Cardiac muscle cell (in vitro differentiated cells and primary cell): Measurements from ENCODE around the gene APBB2. TPM values are rescaled to one million over a fixed set of nuclear protein-coding genes. Genes with fewer than 3 reads are reported as not detected.
"Not testable (repeated sequence)": the region's sequence is repeated elsewhere in the genome, so short reads cannot be mapped to it uniquely, and the experiment has no call there.

Source experiments
- DNase-seq, 2 donors: peaks; one replicate each; pipeline versions ENCODE4 v3.0.0 to v3.0.0-alpha.2; 2010 to 2017; ENCODE audit warnings: low read depth in 1 of 2, low spot score in 1 of 2
- H3K27ac ChIP-seq: fragments of 200-600 bp; sonication (generic); 2 replicates; pipeline ENCODE4 v1.5.1; 2016
- H3K27me3 ChIP-seq: fragments of 200-600 bp; sonication (generic); 2 replicates; pipeline ENCODE4 v1.6.0; 2016; ENCODE audit warnings: control low read depth
- H3K36me3 ChIP-seq: fragments of 200-600 bp; sonication (generic); 2 replicates; pipeline ENCODE4 v1.5.1; 2016; ENCODE audit warnings: control low read depth
- H3K4me1 ChIP-seq: fragments of 200-600 bp; sonication (generic); 2 replicates; pipeline ENCODE4 v1.8.1; 2017; ENCODE audit warnings: low read depth, mild to moderate bottlenecking, mixed run types
- H3K4me3 ChIP-seq: fragments of 200-600 bp; sonication (generic); 2 replicates; pipeline ENCODE4 v1.5.1; 2016; ENCODE audit warnings: mild to moderate bottlenecking
- H3K9me3 ChIP-seq: fragments of 200-600 bp; sonication (generic); 2 replicates; pipeline ENCODE4 v1.5.1; 2017; ENCODE audit warnings: low read depth, mild to moderate bottlenecking, control low read depth
- polyA plus RNA-seq: library from polyadenylated mRNA; unstranded; fragments of >200 nt; fragmentation: Nextera tagmentation; extraction: Ambion mirVana; gene quantifications from 2 replicates; pipeline ENCODE4 v1.2.1, GENCODE V29; 2016
- total RNA-seq: library from RNA; depleted of rRNA; stranded (reverse); fragments of >200 nt; gene quantifications from 2 replicates; pipeline ENCODE4 v1.2.3, GENCODE V29; 2016
- TF ChIP-seq, protein P1 (sequence below): IDR thresholded peaks from 2 replicates; pipeline ENCODE4 v1.5.1; 2012; ENCODE audit warnings: low read depth, mild to moderate bottlenecking, low read length

The APBB2 gene
- total and polyA plus RNA-seq, 2 experiments from 2014 or later = 4.6 to 14.9 TPM

DNA sequence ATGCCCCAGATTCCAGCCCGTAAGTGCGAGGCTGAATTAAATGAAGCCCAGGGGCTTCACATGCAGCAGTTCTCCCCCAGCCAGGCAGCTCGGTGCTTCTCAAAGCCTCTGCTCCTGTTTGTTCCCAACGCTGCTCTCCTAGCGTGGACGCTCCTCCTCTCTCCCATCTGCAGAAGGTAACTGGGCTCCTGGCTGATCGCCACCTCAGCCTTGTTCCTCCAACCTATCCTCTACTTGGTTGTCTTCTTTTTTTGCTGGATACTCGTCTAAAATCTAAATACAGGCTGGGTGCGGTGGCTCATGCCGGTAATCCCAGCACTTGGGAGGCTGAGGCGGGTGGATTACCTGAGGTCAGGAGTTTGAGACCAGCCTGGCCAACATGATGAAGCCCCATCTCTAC, 394.2 kb downstream of the APBB2 start:
- TF ChIP-seq, protein P1, sequence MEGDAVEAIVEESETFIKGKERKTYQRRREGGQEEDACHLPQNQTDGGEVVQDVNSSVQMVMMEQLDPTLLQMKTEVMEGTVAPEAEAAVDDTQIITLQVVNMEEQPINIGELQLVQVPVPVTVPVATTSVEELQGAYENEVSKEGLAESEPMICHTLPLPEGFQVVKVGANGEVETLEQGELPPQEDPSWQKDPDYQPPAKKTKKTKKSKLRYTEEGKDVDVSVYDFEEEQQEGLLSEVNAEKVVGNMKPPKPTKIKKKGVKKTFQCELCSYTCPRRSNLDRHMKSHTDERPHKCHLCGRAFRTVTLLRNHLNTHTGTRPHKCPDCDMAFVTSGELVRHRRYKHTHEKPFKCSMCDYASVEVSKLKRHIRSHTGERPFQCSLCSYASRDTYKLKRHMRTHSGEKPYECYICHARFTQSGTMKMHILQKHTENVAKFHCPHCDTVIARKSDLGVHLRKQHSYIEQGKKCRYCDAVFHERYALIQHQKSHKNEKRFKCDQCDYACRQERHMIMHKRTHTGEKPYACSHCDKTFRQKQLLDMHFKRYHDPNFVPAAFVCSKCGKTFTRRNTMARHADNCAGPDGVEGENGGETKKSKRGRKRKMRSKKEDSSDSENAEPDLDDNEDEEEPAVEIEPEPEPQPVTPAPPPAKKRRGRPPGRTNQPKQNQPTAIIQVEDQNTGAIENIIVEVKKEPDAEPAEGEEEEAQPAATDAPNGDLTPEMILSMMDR = no peak
- no peaks in the 10 kb centered on the region for H3K27me3 ChIP-seq
- H3K36me3 ChIP-seq = peaks cover under 1% of the 10 kb centered on the region
- no peaks in the 10 kb centered on the region for H3K4me1 ChIP-seq
- no peak overlapping the region for H3K4me3 ChIP-seq
- H3K27ac ChIP-seq = no peak overlapping the region
- H3K9me3 ChIP-seq = no peaks in the 10 kb centered on the region
- no peak for DNase-seq

DNA sequence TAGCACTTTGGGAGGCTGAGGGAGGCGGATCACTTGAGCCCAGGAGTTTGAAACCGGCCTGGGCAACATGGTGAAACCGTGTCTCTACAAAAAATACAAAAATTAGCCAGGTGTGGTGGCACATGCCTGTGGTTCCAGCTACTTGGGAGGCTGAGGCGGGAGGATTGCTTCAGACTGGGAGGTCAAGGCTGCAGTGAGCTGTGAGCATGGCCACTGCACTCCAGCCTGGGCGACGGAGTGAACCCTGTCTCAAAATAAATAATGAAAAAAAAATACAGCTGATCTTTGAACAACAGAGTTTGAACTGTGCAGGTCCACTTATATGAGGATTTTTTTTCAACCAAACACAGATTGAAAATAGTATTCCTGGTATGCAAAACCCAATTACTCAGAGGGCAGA, 397.2 kb downstream of the APBB2 start:
- not testable (repeated sequence) for H3K36me3 ChIP-seq, H3K27me3 ChIP-seq, H3K27ac ChIP-seq, H3K4me1 ChIP-seq, DNase-seq, H3K4me3 ChIP-seq, H3K9me3 ChIP-seq

DNA sequence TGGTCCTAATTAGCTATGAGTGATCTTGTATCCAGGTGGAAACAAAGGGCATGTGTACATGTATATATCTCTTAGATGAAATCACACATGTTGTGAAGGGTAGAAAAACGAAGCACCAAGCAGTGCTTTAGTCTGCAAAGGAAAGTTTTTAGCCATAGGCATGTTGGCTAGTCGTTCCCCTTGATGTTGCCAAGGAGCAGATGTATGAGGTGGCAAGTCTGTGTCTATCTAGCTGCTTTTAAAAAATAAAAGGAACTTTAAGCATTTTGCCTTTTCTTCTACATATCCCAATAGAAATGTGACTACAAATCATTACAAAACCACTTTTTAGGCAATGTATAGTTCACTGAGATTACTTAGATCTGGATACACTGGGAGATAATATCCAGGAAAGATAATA, 401.5 kb downstream of the APBB2 start:
- H3K27me3 ChIP-seq = no peaks in the 10 kb centered on the region
- H3K4me3 ChIP-seq = no peak overlapping the region
- TF ChIP-seq, protein P1 = no peak
- no peak overlapping the region for H3K27ac ChIP-seq
- no peaks in the 10 kb centered on the region for H3K9me3 ChIP-seq
- DNase-seq = no peak
- no peaks in the 10 kb centered on the region for H3K4me1 ChIP-seq
- peaks cover 3% of the 10 kb centered on the region for H3K36me3 ChIP-seq

DNA sequence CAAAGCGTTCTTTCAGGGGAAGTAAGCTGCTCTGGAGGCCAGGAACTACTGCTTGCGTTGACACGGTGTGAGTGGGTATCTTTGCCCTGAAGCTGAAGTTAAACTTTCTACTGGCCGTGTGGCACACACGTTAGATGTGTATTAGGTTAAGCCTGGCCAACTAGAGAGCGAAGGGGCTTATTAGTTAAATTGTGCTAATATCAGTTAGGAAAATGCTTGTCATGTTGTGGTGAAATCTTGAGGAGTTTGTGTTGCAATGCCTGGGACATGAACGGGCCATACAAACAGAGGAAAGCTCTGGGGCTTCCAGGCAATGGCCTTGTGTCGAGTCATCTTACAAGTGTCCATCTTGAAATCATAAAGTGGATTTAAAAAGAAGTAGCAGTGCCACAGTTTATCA, 402.0 kb downstream of the APBB2 start:
- Histone ChIP-seq H3K4me1 (no peaks in the 10 kb centered on the region), H3K36me3 (peaks cover 3% of the 10 kb centered on the region), H3K9me3 (no peaks in the 10 kb centered on the region), H3K27ac (no peak overlapping the region), H3K4me3 (no peak overlapping the region), H3K27me3 (no peaks in the 10 kb centered on the region)
- DNase-seq = peak in 1 of 2 donors; percentile 54
- TF ChIP-seq, protein P1 = no peak

DNA sequence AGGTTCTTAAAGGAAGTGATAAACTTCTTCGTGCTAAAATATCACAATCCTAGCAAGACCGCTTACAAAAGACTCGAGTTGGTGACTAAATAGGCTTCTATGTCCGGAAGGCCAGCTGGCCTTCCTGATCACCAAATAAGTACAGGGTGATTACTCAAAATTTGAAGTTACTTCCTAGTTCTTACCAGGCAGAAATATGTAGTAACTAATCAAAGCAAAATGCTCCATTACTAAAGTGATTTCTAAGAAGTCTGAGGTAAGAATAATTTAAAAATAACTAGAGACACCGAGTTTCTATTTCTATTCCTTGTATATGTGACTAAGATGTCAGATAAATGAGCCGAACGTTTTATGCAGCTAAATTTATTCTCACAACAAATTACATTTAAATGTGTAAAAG, 402.4 kb downstream of the APBB2 start:
- H3K4me3 ChIP-seq = no peak overlapping the region
- TF ChIP-seq, protein P1 = no peak
- peak in 1 of 2 donors; percentile 27 for DNase-seq
- H3K36me3 ChIP-seq = peaks cover 3% of the 10 kb centered on the region
- no peaks in the 10 kb centered on the region for H3K27me3 ChIP-seq
- H3K9me3 ChIP-seq = no peaks in the 10 kb centered on the region
- no peaks in the 10 kb centered on the region for H3K4me1 ChIP-seq
- no peak overlapping the region for H3K27ac ChIP-seq

DNA sequence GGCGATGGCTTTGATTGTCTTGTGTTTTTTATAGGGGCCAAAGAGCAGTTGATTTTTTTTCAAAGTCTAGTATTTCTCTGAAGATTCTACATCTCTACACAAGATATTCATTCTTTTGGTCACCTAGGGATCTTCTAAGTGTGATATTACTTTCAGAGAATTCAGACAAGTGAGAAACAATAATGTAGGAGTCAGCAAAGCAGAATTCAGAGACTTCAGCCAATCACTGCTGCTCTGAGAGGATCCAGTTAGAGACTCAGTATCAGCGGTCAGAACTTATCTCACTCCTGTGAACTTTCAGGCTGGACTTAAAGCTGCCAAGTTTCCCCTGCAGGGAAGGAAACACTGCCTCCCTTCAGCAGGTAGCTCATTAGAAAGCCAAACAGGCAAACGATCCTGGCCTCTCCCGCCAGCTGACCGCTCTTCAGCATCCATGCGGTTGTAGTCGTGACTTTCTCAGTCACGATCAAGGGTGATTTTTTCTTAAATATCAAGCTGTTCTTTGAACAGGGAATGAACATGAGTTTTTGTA, 405.4 kb downstream of the APBB2 start:
- TF ChIP-seq, protein P1 = no peak
- H3K4me3 ChIP-seq = no peak overlapping the region
- H3K36me3 ChIP-seq = no peaks in the 10 kb centered on the region
- H3K9me3 ChIP-seq = no peaks in the 10 kb centered on the region
- no peak overlapping the region for H3K27ac ChIP-seq
- no peaks in the 10 kb centered on the region for H3K27me3 ChIP-seq
- no peak for DNase-seq
- H3K4me1 ChIP-seq = no peaks in the 10 kb centered on the region
